Activated CD4-positive, alpha-beta T cell treated with anti-CD3 and anti-CD28 coated beads for 36 hours (primary cell): ENCODE measurements around the gene OTOA. TPM values are rescaled to one million over a fixed set of nuclear protein-coding genes. Genes with fewer than 3 reads are reported as not detected.
"Not testable (repeated sequence)": the region's sequence is repeated elsewhere in the genome, so short reads cannot be mapped to it uniquely, and the experiment has no call there.

Experiments
- ATAC-seq: fragments of 200-7000 bp; cut with Tn5 transposase; one replicate; pipeline ENCODE4 v1.10.0; 2021; ENCODE audit warnings: mild to moderate bottlenecking, moderate library complexity
- CTCF ChIA-PET: fragments of 350-600 bp; sonication (Branson Sonifier 250); formaldehyde crosslinking; loops from one replicate; lab custom pipeline; 2021; ENCODE audit warnings: antibody characterized with exemption; lab: Charles Lee
- POLR2A ChIA-PET: fragments of 350-600 bp; sonication (Branson Sonifier 250); formaldehyde crosslinking; loops from one replicate; lab custom pipeline; 2021; ENCODE audit warnings: antibody characterized with exemption, inconsistent platforms; lab: Charles Lee
- DNase-seq: peaks from one replicate; pipeline ENCODE4 v3.0.0-alpha.2; 2020
- H3K27ac Mint-ChIP-seq: one replicate; pipeline ENCODE4 v1.8.0; 2021; ENCODE audit warnings: mixed read lengths
- H3K27me3 Mint-ChIP-seq: one replicate; pipeline ENCODE4 v1.8.0; 2021; ENCODE audit warnings: mixed read lengths
- H3K36me3 Mint-ChIP-seq: one replicate; pipeline ENCODE4 v1.8.0; 2021; ENCODE audit warnings: low read depth, mixed read lengths
- H3K4me1 Mint-ChIP-seq: one replicate; pipeline ENCODE4 v1.8.0; 2021; ENCODE audit warnings: mixed read lengths
- H3K4me3 Mint-ChIP-seq: one replicate; pipeline ENCODE4 v1.8.0; 2021; ENCODE audit warnings: mild to moderate bottlenecking, moderate library complexity, mixed read lengths
- H3K9me3 Mint-ChIP-seq: one replicate; pipeline ENCODE4 v1.8.0; 2021; ENCODE audit warnings: low read depth, mixed read lengths
- intact Hi-C, 2 experiments: fragments of 100-400 bp; cut with DNase I in 1 of 2; cut with micrococcal nuclease in 1 of 2; formaldehyde crosslinking; loops; one replicate each; pipeline versions ENCODE4 v1.14.2 to v1.15.1; 2022 to 2024; cut with DNase I, micrococcal nuclease
- total RNA-seq, 2 experiments: library from RNA; stranded (reverse); gene quantifications; one replicate each; pipeline ENCODE4 v1.2.3, GENCODE V29; 2021

Gene OTOA
- total RNA-seq, 2 experiments from 2014 or later: 0.07 TPM; not detected in 1

DNA sequence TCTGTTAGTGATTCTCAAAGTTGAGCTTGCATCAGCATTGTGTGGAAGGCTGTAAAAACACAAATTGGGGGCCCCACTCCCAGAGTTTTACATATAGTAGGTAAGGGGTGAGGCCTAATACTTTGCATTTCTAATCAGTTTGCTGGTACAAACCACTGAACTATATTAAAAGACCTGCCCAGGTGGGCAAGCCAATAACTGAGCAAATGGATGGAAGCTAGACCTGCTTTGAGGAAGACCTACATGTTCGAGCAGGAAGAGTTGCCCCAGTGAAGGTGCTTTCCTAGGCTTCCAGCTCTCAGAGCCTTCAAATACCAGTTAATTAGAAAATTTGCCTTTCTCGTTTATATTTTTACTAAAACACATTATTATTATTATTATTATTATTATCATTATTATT, 56.8 kb downstream of the OTOA start:
- peaks cover 4% of the 10 kb centered on the region for H3K9me3 Mint-ChIP-seq
- H3K36me3 Mint-ChIP-seq: no peaks in the 10 kb centered on the region
- H3K27ac Mint-ChIP-seq: no peak overlapping the region
- H3K27me3 Mint-ChIP-seq: peaks cover 5% of the 10 kb centered on the region
- DNase-seq (no peak), ATAC-seq (no peak)
- CTCF ChIA-PET: interaction anchor here (0.6 to 1.3 kb wide), 4 partner anchors 12 to 357 kb away, joined by 3 to 4 read pairs (median 4); no protein-coding TSS in a partner anchor
- intact Hi-C loops: no loop called here
- H3K4me1 Mint-ChIP-seq: peaks cover 4% of the 10 kb centered on the region
- POLR2A ChIA-PET: no interaction called here
- no peak overlapping the region for H3K4me3 Mint-ChIP-seq

DNA sequence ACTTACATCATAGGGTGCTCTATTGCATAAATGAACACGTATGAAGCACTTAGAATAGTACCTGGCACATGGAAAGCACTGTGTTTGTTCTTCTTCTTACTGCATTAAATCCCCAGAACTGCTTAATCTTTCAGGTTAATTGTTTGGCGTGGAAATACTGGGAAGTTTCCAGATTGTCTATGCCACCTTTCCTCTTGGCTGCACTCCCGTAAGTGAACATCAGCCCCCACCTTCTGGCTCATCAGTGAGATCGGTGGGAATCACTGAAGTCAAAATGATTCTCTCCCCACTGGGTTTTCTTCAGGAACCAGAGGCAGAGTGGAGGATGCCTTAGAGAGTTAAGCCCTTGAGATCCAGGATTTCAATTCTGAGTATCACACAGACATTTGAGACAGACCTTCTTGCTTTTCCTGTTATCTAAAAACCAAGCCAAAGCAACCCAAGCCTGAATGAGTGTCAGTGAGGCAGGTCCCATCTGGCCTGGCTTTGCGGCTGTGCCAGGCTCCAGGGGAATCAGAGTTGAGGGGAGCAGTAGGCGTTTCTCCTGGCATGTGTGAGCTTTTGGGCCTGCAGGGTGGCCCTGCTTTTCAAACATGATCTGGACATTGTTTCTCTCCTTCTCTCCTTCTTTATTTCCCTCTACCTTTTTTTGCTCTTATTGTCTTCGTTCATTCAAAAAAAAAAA, 59.1 kb downstream of the OTOA start:
- no peak for ATAC-seq
- no peaks in the 10 kb centered on the region for H3K36me3 Mint-ChIP-seq

DNA sequence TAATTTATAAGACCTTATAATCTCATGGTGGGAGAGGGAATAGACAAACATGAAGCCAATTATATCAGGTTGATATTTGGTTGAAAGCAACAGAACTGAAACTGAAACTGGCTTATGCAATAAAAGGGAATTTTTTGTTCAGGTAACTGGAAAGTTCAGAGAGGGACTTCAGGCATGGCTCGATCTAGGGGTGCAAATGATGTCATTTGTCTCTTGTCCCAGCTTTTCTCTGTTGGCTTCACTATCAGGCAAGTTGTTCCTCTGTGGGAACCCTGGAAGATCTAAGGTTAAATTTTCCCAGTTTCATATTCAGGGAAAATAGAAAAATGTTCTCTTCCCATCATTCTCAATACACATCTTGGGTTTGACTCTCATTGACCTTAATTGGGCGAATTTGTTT, 59.8 kb downstream of the OTOA start:
- no peak for ATAC-seq
- H3K36me3 Mint-ChIP-seq: no peaks in the 10 kb centered on the region
- H3K9me3 Mint-ChIP-seq: peaks cover 4% of the 10 kb centered on the region
- no peak overlapping the region for H3K4me3 Mint-ChIP-seq
- intact Hi-C loops: no loop called here
- ChIA-PET POLR2A (no interaction called here), CTCF (no interaction called here)
- peaks cover 10% of the 10 kb centered on the region for H3K27me3 Mint-ChIP-seq
- no peak overlapping the region for H3K27ac Mint-ChIP-seq
- DNase-seq: no peak
- peaks cover 13% of the 10 kb centered on the region for H3K4me1 Mint-ChIP-seq

More for the DNA sequence above, 59.1 kb downstream of the OTOA start:
- CTCF ChIA-PET: no interaction called here
- intact Hi-C loops: no loop called here
- Mint-ChIP-seq H3K27me3 (peaks cover 8% of the 10 kb centered on the region), H3K27ac (no peak overlapping the region), H3K4me1 (peaks cover 11% of the 10 kb centered on the region), H3K9me3 (peaks cover 4% of the 10 kb centered on the region), H3K4me3 (no peak overlapping the region)
- POLR2A ChIA-PET: interaction anchor here (0.6 kb wide), 1 partner anchor 10 kb away, joined by 7 read pairs; no protein-coding TSS in a partner anchor
- no peak for DNase-seq

DNA sequence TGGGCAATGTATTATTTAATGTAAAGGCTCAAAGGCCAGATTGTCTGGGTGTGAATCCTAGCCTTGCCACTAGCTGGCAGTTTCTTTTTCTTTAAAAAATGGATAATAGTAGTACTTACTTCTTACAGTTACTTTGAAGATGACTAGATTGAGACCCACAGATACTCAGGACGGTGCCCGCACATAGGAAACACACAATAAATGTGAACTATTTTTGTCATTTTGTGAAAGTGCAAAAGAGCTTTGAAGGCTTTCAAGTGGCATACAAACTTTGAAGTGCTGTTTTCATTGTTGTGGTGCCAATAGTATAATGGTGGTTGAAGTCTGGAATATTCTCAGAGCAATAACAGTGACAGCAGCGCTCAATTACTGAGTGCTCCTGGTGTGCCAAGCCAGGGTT, 63.6 kb downstream of the OTOA start:
- no peak overlapping the region for H3K4me3 Mint-ChIP-seq
- intact Hi-C loops: no loop called here
- peaks cover 13% of the 10 kb centered on the region for H3K4me1 Mint-ChIP-seq
- H3K27me3 Mint-ChIP-seq: peaks cover 13% of the 10 kb centered on the region
- peak; percentile 76 for ATAC-seq
- POLR2A ChIA-PET: no interaction called here
- H3K9me3 Mint-ChIP-seq: peaks cover 4% of the 10 kb centered on the region
- CTCF ChIA-PET: interaction anchor here (1.0 to 1.8 kb wide), 2 partner anchors 19 to 21 kb away, joined by 3 to 5 read pairs; no protein-coding TSS in a partner anchor
- no peak overlapping the region for H3K27ac Mint-ChIP-seq
- DNase-seq: peak; percentile 35
- H3K36me3 Mint-ChIP-seq: no peaks in the 10 kb centered on the region

DNA sequence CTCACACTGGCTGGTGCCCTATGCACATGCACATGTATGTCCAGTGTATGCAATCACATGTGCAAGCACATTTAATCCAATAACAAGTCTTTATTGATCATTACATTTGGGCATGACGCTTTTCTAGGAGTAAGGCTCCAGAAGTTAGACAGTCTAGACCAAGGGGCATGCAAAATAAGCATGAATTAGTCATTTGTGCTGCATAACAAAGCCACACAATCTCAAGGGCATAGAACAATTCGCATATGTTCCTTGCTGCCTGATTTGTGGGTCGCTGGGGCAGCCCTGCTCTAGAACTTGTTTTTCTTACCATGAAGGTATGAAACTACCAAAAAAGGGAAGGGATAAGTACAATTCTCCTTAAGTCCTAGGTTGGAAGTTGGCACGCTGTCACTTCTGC, 67.5 kb downstream of the OTOA start:
- H3K27ac Mint-ChIP-seq, CTCF ChIA-PET, H3K36me3 Mint-ChIP-seq, POLR2A ChIA-PET, H3K9me3 Mint-ChIP-seq, DNase-seq, ATAC-seq, H3K4me3 Mint-ChIP-seq, intact Hi-C loops, H3K4me1 Mint-ChIP-seq, H3K27me3 Mint-ChIP-seq: not testable (repeated sequence)

DNA sequence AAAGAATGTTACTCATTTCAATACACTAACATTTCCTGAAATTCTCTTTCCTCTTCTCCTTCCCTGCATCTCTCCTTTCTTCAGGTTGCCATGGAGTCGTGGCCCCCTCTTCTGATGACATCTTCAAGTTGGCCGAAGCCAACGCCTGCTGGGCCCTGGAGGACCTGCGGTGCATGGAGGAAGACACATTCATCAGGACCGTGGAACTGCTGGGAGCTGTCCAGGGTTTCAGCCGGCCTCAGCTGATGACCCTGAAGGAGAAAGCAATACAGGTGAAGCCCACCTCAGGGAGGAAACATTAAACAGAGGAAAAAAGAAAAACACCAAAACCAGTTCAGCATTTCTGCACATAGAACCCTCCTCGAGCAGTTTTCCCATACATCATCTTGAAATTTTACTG, 76.9 kb downstream of the OTOA start:
- H3K36me3 Mint-ChIP-seq, POLR2A ChIA-PET, intact Hi-C loops, H3K27me3 Mint-ChIP-seq, CTCF ChIA-PET, H3K4me1 Mint-ChIP-seq, H3K9me3 Mint-ChIP-seq, ATAC-seq, H3K27ac Mint-ChIP-seq, H3K4me3 Mint-ChIP-seq, DNase-seq: not testable (repeated sequence)

DNA sequence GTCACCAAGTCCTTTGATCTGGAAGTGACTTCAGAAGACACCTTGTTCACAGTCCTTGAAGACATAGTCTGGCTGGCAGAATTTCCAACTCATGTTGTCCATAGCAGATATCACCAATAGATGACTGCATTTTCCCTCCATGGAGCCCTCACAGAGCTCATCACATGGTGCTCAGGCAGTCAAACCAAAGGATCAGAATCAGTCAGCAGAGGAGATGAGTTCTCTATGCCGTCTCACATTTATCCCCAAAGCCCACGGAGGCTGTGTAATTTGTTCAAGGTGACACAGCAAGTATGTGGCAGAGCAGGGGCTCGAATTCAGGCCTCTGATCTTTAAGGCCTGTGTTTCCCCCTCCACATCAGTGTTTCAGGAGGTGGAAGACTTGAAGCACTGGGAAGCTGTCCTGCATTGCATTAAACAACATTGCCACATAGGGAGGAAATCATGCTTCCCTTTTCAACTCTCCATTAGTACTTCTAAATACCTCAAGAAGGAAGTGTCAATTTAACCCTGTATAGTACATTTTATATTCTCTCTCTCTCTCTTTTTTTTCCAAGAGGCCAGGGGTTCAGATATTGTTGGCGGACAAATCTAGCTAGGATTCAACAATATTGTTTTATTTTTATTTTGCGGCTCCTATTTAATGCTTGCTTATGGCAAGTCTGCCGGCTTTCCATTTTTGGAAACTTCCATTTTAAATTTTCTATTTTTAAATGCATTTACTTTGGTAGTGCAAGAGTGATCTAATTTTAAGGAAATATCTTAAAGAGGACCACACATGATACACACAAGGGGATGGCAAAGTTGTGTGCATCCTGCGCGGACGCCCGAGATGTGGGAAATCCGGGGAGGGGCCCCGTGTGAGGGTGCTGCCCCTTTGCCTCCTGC, 92.7 kb downstream of the OTOA start:
- ATAC-seq: peak; percentile 86
- H3K36me3 Mint-ChIP-seq, H3K4me3 Mint-ChIP-seq, H3K4me1 Mint-ChIP-seq, H3K27ac Mint-ChIP-seq, POLR2A ChIA-PET, H3K27me3 Mint-ChIP-seq, H3K9me3 Mint-ChIP-seq: not testable (repeated sequence)
- peak; percentile 48 for DNase-seq
- CTCF ChIA-PET: interaction anchor here (0.6 kb wide), 1 partner anchor 848 kb away, joined by 3 read pairs; no protein-coding TSS in a partner anchor
- intact Hi-C loops: loop anchor here in 1 of 2 experiments (10.0 kb wide), 1 partner anchor 48 kb away; no protein-coding TSS in a partner anchor

DNA sequence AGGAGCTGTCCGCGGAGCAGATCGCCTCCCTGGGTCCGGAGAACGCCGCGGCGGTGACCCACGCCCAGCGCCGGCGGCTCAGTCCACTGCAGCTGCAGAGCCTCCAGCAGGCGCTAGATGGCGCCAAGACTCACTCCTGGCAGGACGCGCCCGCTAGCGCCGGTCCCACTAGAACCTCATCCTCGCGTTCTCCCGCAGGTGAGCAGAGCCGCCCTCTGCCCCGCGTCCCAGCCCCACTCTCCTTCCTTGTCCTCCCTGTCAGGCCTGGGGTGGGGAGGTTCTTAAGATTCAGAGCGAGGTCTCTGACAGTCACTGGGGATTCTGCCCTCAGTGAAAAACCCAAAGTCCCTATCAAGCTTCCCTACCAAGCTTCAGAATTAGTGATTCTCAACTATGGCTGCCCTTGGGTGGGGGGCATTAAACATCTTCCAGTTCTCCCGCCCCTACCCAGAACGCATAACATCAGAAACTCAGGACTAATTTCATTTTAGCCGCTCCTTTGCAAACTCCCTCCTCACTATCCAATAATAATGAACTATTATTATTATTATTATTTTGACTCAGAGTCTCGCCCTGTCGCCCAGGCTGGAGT, 93.4 kb downstream of the OTOA start:
- H3K27me3 Mint-ChIP-seq, DNase-seq, H3K27ac Mint-ChIP-seq, H3K36me3 Mint-ChIP-seq, H3K4me3 Mint-ChIP-seq, POLR2A ChIA-PET, H3K9me3 Mint-ChIP-seq, H3K4me1 Mint-ChIP-seq: not testable (repeated sequence)
- CTCF ChIA-PET: interaction anchor here (0.6 kb wide), 1 partner anchor 848 kb away, joined by 3 read pairs; no protein-coding TSS in a partner anchor
- peak; percentile 88 for ATAC-seq
- intact Hi-C loops: loop anchor here in 1 of 2 experiments (10.0 kb wide), 1 partner anchor 48 kb away; no protein-coding TSS in a partner anchor

DNA sequence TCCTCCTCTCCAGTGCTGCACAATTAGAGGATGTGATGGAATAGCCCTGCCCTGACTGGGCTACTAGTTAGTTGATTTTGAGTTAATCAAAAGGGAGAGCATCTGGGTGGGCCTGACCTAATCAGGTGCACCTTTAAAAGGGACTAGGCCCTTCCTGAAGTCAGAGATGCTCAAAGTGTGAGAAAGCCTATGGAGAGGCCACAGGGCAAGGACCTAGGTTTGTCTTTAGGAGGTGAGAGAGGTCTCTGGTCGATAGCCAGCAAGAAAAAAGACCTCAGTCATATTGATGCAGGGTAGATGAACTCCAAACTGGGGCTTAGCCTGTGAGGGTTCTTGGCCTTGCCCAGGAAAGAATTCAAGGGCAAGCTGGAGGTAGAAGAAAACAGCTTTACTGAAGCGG, 104.5 kb downstream of the OTOA start:
- H3K4me3 Mint-ChIP-seq, ATAC-seq, CTCF ChIA-PET, POLR2A ChIA-PET, intact Hi-C loops, H3K27me3 Mint-ChIP-seq, H3K27ac Mint-ChIP-seq, H3K36me3 Mint-ChIP-seq, H3K9me3 Mint-ChIP-seq, H3K4me1 Mint-ChIP-seq, DNase-seq: not testable (repeated sequence)

DNA sequence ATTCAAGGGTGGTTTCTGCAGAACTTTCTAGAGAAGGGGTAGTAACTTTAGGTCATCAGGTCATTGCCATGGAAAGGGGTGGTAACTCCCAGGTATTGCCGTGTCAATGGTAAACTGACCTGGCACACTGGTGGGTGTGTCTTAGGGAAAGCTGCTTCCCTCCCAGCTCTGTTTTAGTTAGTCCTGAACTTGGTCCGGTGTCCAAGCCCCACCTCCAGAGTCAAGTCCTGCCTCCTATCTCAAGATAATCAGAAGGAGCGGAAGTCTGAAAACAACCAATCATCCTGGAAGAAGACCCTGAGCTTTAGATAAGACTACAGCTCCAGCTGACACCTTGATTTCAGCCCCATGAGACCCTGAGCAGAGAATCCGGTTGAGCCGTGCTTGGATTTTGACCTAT, 105.0 kb downstream of the OTOA start:
- CTCF ChIA-PET, DNase-seq, POLR2A ChIA-PET: not testable (repeated sequence)

DNA sequence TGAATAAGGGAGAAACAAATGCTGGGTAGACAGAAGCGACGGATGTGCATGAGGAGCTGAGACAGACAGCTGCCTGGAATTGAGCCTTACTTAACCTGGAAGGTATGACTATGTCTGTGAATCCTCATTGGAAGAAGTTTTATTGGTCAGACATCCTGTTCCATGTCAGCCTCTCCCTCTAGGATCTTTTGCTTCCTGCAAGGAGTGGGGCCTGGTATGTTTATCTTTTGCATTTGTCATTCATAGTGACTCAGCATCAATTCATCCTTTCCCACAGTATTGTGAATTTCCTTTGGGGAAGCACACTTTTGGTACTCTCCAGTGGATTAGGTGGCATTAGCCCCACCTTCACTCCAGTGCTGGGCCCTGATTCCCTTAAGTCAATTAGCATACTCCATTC, 105.5 kb downstream of the OTOA start:
- H3K27ac Mint-ChIP-seq, DNase-seq, POLR2A ChIA-PET, H3K36me3 Mint-ChIP-seq, H3K4me3 Mint-ChIP-seq, H3K9me3 Mint-ChIP-seq, ATAC-seq, H3K4me1 Mint-ChIP-seq, CTCF ChIA-PET, H3K27me3 Mint-ChIP-seq, intact Hi-C loops: not testable (repeated sequence)

More for the DNA sequence above, 105.0 kb downstream of the OTOA start:
- H3K27ac Mint-ChIP-seq, H3K4me1 Mint-ChIP-seq, ATAC-seq, H3K4me3 Mint-ChIP-seq, H3K9me3 Mint-ChIP-seq, H3K27me3 Mint-ChIP-seq, H3K36me3 Mint-ChIP-seq, intact Hi-C loops: not testable (repeated sequence)
